Sigmoid colon (tissue), 4 donors: ENCODE measurements around the gene CYP24A1.

ENCODE experiments used
- EP300 ChIP-seq, 4 donors: sonication (generic); formaldehyde crosslinking; IDR thresholded peaks; one replicate each; pipeline ENCODE4 v1.6.1; 2017; ENCODE audit warnings: antibody characterized with exemption in 4 of 4
- POLR2A ChIP-seq, 2 donors: fragments of 450-650 bp; IDR thresholded peaks; one replicate each; pipeline ENCODE4 v1.6.1; 2016; ENCODE audit warnings: antibody characterized with exemption in 2 of 2, mild to moderate bottlenecking in 2 of 2, moderate library complexity in 2 of 2
- POLR2AphosphoS5 ChIP-seq, 4 donors: sonication (generic); formaldehyde crosslinking; IDR thresholded peaks; one replicate each; pipeline ENCODE4 v1.6.1; 2017; ENCODE audit warnings: antibody characterized with exemption in 4 of 4
- TF ChIP-seq, protein P1 (sequence below), 4 experiments: fragments of 450-650 bp in 3 of 4; fragments of 200-600 bp in 1 of 4; IDR thresholded peaks; one replicate each; pipeline ENCODE4 v1.5.1; 2016 to 2019; ENCODE audit warnings: antibody characterized with exemption in 4 of 4, mild to moderate bottlenecking in 3 of 4, moderate library complexity in 2 of 4

DNA sequence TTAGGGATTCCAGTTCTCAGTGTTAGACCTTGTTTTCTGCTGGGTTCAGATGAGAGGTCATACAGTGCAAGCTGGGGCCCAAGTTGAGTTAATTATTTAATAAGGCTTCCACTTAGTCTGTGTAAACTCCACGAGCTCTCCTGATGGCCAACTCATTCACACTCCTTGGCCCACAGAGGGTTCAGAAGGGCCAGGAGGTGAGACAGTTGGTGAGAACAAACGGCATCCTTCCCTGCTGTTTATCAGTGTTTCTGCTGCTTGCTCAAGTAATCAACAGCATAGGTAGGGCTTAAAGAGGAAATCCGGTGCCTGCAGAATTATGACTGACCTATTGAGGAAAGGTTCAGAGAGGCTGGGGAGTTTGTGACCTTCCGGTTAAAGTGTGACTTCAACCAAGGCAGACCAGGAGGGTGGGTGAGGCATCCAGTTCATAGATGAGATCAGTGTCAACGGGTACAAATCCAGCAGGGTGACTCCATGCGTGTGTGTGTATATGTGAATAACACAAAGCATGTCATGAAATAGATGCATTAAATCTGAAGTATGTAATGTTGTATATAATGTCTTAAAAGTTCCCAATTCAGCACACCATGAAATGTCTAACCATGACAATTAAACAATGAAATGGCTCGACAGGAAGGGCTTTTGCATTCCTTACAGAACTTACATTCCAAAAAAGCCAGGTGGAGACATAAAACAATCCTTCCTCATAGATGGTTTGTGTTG is 66.0 kb downstream of the CYP24A1 start:
- TF ChIP-seq, protein P1, sequence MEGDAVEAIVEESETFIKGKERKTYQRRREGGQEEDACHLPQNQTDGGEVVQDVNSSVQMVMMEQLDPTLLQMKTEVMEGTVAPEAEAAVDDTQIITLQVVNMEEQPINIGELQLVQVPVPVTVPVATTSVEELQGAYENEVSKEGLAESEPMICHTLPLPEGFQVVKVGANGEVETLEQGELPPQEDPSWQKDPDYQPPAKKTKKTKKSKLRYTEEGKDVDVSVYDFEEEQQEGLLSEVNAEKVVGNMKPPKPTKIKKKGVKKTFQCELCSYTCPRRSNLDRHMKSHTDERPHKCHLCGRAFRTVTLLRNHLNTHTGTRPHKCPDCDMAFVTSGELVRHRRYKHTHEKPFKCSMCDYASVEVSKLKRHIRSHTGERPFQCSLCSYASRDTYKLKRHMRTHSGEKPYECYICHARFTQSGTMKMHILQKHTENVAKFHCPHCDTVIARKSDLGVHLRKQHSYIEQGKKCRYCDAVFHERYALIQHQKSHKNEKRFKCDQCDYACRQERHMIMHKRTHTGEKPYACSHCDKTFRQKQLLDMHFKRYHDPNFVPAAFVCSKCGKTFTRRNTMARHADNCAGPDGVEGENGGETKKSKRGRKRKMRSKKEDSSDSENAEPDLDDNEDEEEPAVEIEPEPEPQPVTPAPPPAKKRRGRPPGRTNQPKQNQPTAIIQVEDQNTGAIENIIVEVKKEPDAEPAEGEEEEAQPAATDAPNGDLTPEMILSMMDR (IDR thresholded peaks at IDR 0.05): peak in 1 of 4 experiments; percentile 9
- TF ChIP-seq POLR2AphosphoS5 (IDR thresholded peaks at IDR 0.05) (no peak), POLR2A (IDR thresholded peaks at IDR 0.05) (no peak), EP300 (IDR thresholded peaks at IDR 0.05) (no peak)
